ENCODE results near the gene STXBP4. TPM values are rescaled to one million over a fixed set of nuclear protein-coding genes. Genes with fewer than 3 reads are reported as not detected.

The STXBP4 gene
- total RNA-seq, 4 donors from 2014 or later = 15.4 to 22.6 (median 19.8) TPM

- no peaks in the 10 kb centered on the region for H3K4me1 ChIP-seq
- no peak for DNase-seq (ENCODE audit: extremely low spot score)
- no peak for TF ChIP-seq CTCF (IDR thresholded peaks at IDR 0.05)
- H3K27ac ChIP-seq (replicated peaks in 1 of 4) = no peak overlapping the region
- no peaks in the 10 kb centered on the region for H3K27me3 ChIP-seq
- 89% methylated on average over 6 of the region's 6 CpGs for WGBS
- H3K36me3 ChIP-seq = no peaks in the 10 kb centered on the region
- intact Hi-C loops (cut with DNase I) = no loop called here
- peaks cover 0 to 13% (median 8%) of the 10 kb centered on the region in 4 donors for H3K9me3 ChIP-seq
- no peak overlapping the region for H3K4me3 ChIP-seq
These were observed 207.3 kb downstream of the STXBP4 start for GRCh38 chr17:55175788-55176427.

- Histone ChIP-seq H3K9me3 (peaks cover 0 to 13% (median 8%) of the 10 kb centered on the region in 4 donors), H3K27me3 (no peaks in the 10 kb centered on the region), H3K27ac (replicated peaks in 1 of 4) (no peak overlapping the region), H3K4me1 (no peaks in the 10 kb centered on the region), H3K4me3 (no peak overlapping the region), H3K36me3 (no peaks in the 10 kb centered on the region)
- TF ChIP-seq EP300 (IDR thresholded peaks at IDR 0.05) (no peak), CTCF (IDR thresholded peaks at IDR 0.05) (no peak), POLR2AphosphoS5 (IDR thresholded peaks at IDR 0.05) (no peak), POLR2A (IDR thresholded peaks at IDR 0.05; ENCODE audit: low read depth) (no peak)
- intact Hi-C loops (cut with DNase I) = no loop called here
- DNase-seq (ENCODE audit: extremely low spot score) = no peak
- 50% methylated on average over 3 of the region's 3 CpGs for WGBS
These were observed 208.7 kb downstream of the STXBP4 start for GRCh38 chr17:55177159-55177854.

GRCh38 chr17:55177855-55178217, 209.3 kb downstream of the STXBP4 start:
- WGBS = 54% methylated on average over 2 of the region's 2 CpGs
- Histone ChIP-seq H3K27ac (replicated peaks in 1 of 4) (no peak overlapping the region), H3K27me3 (no peaks in the 10 kb centered on the region), H3K36me3 (no peaks in the 10 kb centered on the region), H3K4me3 (no peak overlapping the region), H3K9me3 (peaks cover 0 to 13% (median 8%) of the 10 kb centered on the region in 4 donors), H3K4me1 (no peaks in the 10 kb centered on the region)
- no peak for DNase-seq (ENCODE audit: extremely low spot score)
- TF ChIP-seq CTCF (IDR thresholded peaks at IDR 0.05) = no peak
- no peak for TF ChIP-seq POLR2A (IDR thresholded peaks at IDR 0.05; ENCODE audit: low read depth)
- TF ChIP-seq POLR2AphosphoS5 (IDR thresholded peaks at IDR 0.05) = no peak
- no peak for TF ChIP-seq EP300 (IDR thresholded peaks at IDR 0.05)
- intact Hi-C loops (cut with DNase I) = no loop called here

GRCh38 chr17:55186937-55187770, 218.6 kb downstream of the STXBP4 start:
- no peaks in the 10 kb centered on the region for H3K27me3 ChIP-seq
- H3K27ac ChIP-seq (replicated peaks in 1 of 4) = no peak overlapping the region
- WGBS = 59% methylated on average over 8 of the region's 8 CpGs
- no peak overlapping the region for H3K4me3 ChIP-seq
- no peaks in the 10 kb centered on the region for H3K4me1 ChIP-seq
- no peak for DNase-seq (ENCODE audit: extremely low spot score)
- no peaks in the 10 kb centered on the region for H3K36me3 ChIP-seq
- H3K9me3 ChIP-seq = no peaks in the 10 kb centered on the region
- intact Hi-C loops (cut with DNase I) = no loop called here
- TF ChIP-seq CTCF (IDR thresholded peaks at IDR 0.05) = no peak
- no peak for TF ChIP-seq EP300 (IDR thresholded peaks at IDR 0.05)
- no peak for TF ChIP-seq POLR2AphosphoS5 (IDR thresholded peaks at IDR 0.05)
- no peak for TF ChIP-seq POLR2A (IDR thresholded peaks at IDR 0.05; ENCODE audit: low read depth)
